ENCODE measurements around the gene PRICKLE2.

DNA sequence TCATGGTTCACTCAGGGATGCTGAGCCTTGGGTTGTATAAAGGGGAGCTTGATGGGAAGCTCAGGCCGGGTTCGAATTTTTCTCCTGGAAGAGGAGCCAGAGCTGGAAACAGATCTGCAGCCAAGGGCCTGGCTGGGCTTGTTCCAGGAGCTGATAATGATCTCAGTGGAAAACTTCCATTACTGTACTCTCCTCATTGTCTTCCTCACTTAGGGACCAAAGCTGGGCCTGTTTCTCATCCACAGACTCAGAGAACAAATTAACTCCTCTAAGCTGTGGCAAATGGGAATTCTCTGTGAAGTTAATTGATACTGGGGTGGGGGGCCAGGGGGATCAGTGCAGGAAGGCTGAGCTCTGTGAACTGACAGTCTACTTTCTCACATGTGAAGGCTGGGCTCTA is 92.0 kb downstream of the PRICKLE2 start:
- no peak for TF ChIP-seq EZH2 (optimal IDR thresholded peaks at IDR 0.05; ENCODE audit: low read depth, low read length)
- TF ChIP-seq, protein P1, sequence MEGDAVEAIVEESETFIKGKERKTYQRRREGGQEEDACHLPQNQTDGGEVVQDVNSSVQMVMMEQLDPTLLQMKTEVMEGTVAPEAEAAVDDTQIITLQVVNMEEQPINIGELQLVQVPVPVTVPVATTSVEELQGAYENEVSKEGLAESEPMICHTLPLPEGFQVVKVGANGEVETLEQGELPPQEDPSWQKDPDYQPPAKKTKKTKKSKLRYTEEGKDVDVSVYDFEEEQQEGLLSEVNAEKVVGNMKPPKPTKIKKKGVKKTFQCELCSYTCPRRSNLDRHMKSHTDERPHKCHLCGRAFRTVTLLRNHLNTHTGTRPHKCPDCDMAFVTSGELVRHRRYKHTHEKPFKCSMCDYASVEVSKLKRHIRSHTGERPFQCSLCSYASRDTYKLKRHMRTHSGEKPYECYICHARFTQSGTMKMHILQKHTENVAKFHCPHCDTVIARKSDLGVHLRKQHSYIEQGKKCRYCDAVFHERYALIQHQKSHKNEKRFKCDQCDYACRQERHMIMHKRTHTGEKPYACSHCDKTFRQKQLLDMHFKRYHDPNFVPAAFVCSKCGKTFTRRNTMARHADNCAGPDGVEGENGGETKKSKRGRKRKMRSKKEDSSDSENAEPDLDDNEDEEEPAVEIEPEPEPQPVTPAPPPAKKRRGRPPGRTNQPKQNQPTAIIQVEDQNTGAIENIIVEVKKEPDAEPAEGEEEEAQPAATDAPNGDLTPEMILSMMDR (IDR thresholded peaks at IDR 0.05; ENCODE audit: low read length) = no peak

Measured in MM.1S (cell line).